Neutrophil (primary cell): ENCODE data around the gene TFCP2.

Experiments used
- H3K27ac ChIP-seq: fragments of 200-600 bp; sonication (generic); 2 replicates; pipeline ENCODE4 v1.5.1; 2016; ENCODE audit warnings: mild to moderate bottlenecking, moderate library complexity
- H3K27me3 ChIP-seq: fragments of 200-600 bp; sonication (generic); 2 replicates; pipeline ENCODE4 v1.6.0; 2016; ENCODE audit warnings: mild to moderate bottlenecking
- H3K36me3 ChIP-seq: fragments of 200-600 bp; sonication (generic); 2 replicates; pipeline ENCODE4 v1.5.1; 2017
- H3K4me1 ChIP-seq, 2 experiments: fragments of 200-600 bp in 1 of 2; sonication (generic) in 1 of 2; 1 replicate in 1 of 2; 2 replicates in 1 of 2; pipeline versions ENCODE4 v1.5.1 to v1.6.1; 2013 to 2016; ENCODE audit warnings: low read depth in 1 of 2, low read length in 1 of 2, mild to moderate bottlenecking in 1 of 2, moderate library complexity in 1 of 2; ENCODE audit not compliant: control insufficient read depth in 1 of 2, insufficient read depth in 1 of 2
- H3K4me3 ChIP-seq, 2 experiments: fragments of 200-600 bp in 1 of 2; sonication (generic) in 1 of 2; 1 replicate in 1 of 2; 2 replicates in 1 of 2; pipeline ENCODE4 v1.5.1; 2013 to 2016; ENCODE audit warnings: low read depth in 1 of 2, low read length in 1 of 2, mild to moderate bottlenecking in 1 of 2, moderate library complexity in 1 of 2
- H3K9me3 ChIP-seq: fragments of 200-600 bp; sonication (generic); 2 replicates; pipeline ENCODE4 v1.5.1; 2016
- CTCF ChIP-seq: fragments of 200-600 bp; sonication (generic); IDR thresholded peaks from 2 replicates; pipeline ENCODE4 v1.5.1; 2016; ENCODE audit warnings: antibody characterized with exemption

Gene TFCP2

DNA sequence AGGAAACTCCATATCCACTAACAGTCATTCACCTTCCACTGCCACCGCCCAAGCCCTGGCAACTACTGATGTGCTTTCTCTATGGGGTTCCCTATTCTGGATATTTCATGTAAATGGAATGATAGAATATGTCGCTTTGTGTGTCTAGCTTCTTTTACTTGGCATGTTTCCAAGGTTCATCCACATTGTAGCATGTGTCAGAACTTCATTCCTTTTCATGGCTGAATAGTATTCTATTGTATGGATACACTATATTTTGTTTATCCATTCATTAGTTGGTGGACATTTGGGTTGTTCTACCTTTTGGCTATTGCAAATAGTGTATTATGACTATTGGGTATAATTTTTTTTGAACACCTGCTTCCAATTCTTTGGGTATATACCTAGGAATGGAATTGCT is 36.3 kb upstream of the TFCP2 start:
- no peaks in the 10 kb centered on the region for H3K27me3 ChIP-seq

DNA sequence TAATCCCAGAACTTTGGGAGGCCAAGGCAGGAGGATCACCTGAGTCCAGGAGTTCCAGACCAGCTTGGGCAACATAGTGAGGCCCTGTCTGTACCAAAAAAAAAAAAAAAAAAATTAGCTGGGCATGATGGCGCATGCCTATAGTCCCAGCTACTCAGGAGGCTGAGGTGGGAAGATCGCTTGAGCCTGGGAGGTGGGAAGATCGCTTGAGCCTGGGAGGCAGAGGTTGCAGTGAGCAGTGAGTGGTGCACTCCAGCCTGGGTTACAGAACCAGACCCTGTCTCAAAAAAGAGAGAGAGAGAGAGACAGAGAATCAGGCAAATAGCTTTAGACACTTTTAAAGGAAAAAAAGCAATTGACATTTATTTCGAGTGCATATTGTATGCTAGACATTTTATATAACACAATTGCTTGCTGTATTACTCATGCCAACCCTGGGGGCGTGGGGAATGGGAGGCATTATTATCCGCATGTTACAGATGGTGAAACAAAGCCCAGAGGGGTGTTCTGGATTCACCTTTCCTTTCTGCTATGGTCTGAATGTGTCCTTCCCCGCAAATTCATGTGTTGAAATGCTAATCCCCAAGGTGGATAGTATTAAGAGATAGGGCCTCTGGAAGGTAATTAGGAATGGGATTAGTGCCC is 35.2 kb upstream of the TFCP2 start:
- Histone ChIP-seq H3K4me3 (no peak overlapping the region), H3K27ac (no peak overlapping the region)
- no peak for TF ChIP-seq CTCF

More for the DNA sequence above, 36.3 kb upstream of the TFCP2 start:
- no peak overlapping the region for H3K4me3 ChIP-seq
- no peaks in the 10 kb centered on the region for H3K9me3 ChIP-seq
- no peaks in the 10 kb centered on the region for H3K4me1 ChIP-seq
- no peak for TF ChIP-seq CTCF
- no peaks in the 10 kb centered on the region for H3K36me3 ChIP-seq
- no peak overlapping the region for H3K27ac ChIP-seq

DNA sequence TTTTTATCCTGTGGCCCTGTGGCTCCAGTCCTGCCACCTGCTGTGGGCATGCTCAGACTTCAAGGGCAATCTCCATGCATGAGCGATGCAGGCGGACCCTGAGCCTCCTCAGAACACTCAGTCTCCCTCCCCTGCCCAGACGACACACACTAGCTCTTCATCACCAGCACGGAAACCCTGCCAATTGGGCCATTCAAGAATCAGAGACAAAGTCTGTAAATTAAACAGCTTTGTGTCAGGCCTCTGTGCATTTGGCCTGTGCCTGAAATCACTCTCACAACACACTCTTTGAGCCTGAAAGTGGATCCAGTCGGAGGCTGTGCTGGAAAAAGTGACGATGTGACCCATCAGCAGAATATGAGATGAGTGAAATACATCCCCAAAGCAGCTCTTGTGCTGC is 32.4 kb upstream of the TFCP2 start:
- no peak for TF ChIP-seq CTCF
- no peaks in the 10 kb centered on the region for H3K4me1 ChIP-seq
- no peak overlapping the region for H3K27ac ChIP-seq
- H3K27me3 ChIP-seq: no peaks in the 10 kb centered on the region
- H3K36me3 ChIP-seq: no peaks in the 10 kb centered on the region
- H3K9me3 ChIP-seq: no peaks in the 10 kb centered on the region
- no peak overlapping the region for H3K4me3 ChIP-seq

More for the DNA sequence above, 35.2 kb upstream of the TFCP2 start:
- no peaks in the 10 kb centered on the region for H3K9me3 ChIP-seq
- no peaks in the 10 kb centered on the region for H3K4me1 ChIP-seq
- H3K36me3 ChIP-seq: no peaks in the 10 kb centered on the region
- no peaks in the 10 kb centered on the region for H3K27me3 ChIP-seq

DNA sequence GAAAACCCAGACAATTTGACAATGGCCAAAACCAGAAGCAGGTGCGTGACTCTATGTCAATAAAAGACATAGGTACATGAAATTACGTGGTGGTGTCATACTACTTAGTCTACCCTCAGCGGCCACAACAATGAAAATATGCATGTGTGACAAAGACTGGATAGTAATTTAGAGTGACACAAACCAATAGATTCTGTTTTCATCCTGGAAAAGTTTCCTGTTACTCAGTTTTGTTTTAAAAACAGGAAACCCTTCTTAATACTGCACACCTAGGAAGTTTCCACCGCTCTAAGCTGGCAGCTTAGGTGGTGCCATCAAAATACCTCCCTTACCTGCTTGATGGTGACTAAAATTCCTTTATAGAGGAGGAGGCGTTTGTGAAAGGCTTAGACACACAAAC is 29.8 kb upstream of the TFCP2 start:
- Histone ChIP-seq H3K4me3 (no peak overlapping the region), H3K27ac (no peak overlapping the region), H3K4me1 (no peaks in the 10 kb centered on the region), H3K9me3 (no peaks in the 10 kb centered on the region), H3K27me3 (no peaks in the 10 kb centered on the region), H3K36me3 (no peaks in the 10 kb centered on the region)
- no peak for TF ChIP-seq CTCF

DNA sequence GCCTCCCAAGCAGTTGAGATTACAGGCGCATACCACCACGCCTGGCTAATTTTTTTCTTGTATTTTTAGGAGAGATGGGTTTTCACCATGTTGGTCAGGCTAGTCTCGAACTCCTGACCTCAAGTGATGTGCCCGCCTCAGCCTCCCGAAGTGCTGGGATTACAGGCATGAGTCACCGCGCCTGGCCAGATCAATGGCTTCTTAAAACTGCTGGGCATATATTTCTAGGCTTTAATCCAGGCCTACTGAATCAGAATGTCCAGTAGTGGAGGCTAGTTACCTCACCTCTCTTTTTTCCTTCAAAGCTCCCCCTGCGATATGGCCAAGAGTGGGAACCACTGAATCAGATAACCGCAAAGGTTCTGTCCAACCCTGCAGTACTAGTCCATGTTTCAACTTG is 27.9 kb upstream of the TFCP2 start:
- no peaks in the 10 kb centered on the region for H3K27me3 ChIP-seq
- no peak overlapping the region for H3K4me3 ChIP-seq
- H3K36me3 ChIP-seq: no peaks in the 10 kb centered on the region
- TF ChIP-seq CTCF: no peak
- no peaks in the 10 kb centered on the region for H3K4me1 ChIP-seq
- no peak overlapping the region for H3K27ac ChIP-seq
- no peaks in the 10 kb centered on the region for H3K9me3 ChIP-seq
